ENCODE measurements around the gene PAFAH1B2. TPM values are rescaled to one million over a fixed set of nuclear protein-coding genes. Genes with fewer than 3 reads are reported as not detected.

Gene PAFAH1B2
- total and polyA plus RNA-seq, 2 experiments from 2014 or later: 25.8 to 58.7 TPM

DNA sequence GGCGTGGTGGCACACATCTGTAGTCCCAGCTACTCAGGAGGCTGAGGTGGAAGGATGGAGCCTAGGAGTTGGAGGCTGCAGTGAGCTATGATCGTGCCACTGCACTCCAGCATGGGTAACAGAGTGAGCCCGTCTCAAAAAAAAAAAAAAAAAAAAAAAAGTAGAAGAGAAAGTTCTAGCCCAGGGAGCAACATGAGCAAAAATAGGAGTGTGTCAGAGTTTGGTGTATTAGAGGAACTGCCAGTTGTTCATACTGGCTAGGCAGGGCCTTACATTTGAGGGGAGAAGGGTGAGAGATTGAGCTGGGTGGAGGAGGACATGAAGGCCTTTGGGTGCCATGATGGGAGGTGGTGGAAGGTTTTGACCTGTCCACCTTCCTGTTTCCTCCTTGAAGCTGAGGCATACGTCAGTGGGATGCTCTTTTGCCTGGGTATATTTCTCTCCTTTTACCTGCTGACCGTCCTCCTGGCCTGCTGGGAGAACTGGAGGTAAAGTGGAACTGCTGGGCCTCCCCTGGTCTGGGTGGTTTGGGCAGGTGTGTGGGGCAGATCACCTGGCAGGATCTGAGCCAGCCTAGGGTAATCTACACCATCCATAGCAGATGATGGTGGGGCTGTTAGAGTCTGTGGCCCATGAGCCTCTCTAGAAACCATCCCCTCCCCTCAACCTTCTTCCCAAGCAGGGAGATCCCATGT is 41.8 kb downstream of the PAFAH1B2 start:
- Histone ChIP-seq H3K9me3 (ENCODE audit: low read depth) (no peaks in the 10 kb centered on the region), H3K36me3 (peaks cover 15% of the 10 kb centered on the region), H3K4me3 (no peak overlapping the region), H3K4me1 (ENCODE audit: low read depth) (no peaks in the 10 kb centered on the region), H3K27me3 (no peaks in the 10 kb centered on the region), H3K27ac (no peak overlapping the region)
- no peak for DNase-seq (ENCODE audit: low read depth in 1 of 2, low spot score in 1 of 2)
- TF ChIP-seq, protein P1, sequence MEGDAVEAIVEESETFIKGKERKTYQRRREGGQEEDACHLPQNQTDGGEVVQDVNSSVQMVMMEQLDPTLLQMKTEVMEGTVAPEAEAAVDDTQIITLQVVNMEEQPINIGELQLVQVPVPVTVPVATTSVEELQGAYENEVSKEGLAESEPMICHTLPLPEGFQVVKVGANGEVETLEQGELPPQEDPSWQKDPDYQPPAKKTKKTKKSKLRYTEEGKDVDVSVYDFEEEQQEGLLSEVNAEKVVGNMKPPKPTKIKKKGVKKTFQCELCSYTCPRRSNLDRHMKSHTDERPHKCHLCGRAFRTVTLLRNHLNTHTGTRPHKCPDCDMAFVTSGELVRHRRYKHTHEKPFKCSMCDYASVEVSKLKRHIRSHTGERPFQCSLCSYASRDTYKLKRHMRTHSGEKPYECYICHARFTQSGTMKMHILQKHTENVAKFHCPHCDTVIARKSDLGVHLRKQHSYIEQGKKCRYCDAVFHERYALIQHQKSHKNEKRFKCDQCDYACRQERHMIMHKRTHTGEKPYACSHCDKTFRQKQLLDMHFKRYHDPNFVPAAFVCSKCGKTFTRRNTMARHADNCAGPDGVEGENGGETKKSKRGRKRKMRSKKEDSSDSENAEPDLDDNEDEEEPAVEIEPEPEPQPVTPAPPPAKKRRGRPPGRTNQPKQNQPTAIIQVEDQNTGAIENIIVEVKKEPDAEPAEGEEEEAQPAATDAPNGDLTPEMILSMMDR (IDR thresholded peaks at IDR 0.05; ENCODE audit: low read depth, low read length): no peak

DNA sequence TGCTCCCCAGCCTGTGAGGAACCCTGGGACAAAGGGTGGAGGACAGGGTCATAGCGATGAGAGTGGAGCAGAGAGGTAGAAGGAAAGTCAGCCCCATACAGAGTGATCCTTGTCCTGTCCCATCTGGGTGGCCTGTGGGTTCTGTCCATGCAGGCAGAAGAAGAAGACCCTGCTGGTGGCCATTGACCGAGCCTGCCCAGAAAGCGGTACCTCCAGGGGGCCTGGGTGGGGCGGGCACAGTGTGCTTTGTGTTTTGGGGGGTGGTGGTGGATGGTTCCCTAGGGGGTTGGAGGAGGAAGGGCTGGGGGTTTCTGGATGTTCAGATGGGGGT is 42.3 kb downstream of the PAFAH1B2 start:
- DNase-seq (ENCODE audit: low read depth in 1 of 2, low spot score in 1 of 2): no peak
- H3K4me1 ChIP-seq (ENCODE audit: low read depth): no peaks in the 10 kb centered on the region
- TF ChIP-seq, protein P1 (IDR thresholded peaks at IDR 0.05; ENCODE audit: low read depth, low read length): no peak
- H3K9me3 ChIP-seq (ENCODE audit: low read depth): no peaks in the 10 kb centered on the region
- H3K4me3 ChIP-seq: no peak overlapping the region
- no peak overlapping the region for H3K27ac ChIP-seq
- no peaks in the 10 kb centered on the region for H3K27me3 ChIP-seq
- H3K36me3 ChIP-seq: peaks cover 15% of the 10 kb centered on the region

DNA sequence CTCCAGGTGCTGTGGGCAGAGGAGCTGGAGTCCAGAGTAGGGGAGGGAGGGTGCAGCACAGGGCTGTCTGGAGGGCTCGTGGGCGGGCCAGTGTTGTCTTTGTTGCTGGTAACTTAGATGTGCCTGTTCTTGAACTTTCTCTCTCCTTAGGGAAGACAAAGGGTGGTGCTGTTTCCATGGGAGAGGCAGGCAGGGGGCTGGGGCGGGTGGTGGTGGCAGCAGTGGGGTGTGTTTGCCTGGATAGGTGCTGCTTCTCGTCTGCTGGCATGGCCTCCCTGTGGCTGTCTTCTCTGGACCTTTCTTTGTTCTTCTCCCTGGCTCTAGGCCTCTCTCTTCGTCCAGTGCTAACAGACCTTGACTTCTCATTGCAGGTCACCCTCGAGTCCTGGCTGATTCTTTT is 42.9 kb downstream of the PAFAH1B2 start:
- no peak overlapping the region for H3K27ac ChIP-seq
- peaks cover 15% of the 10 kb centered on the region for H3K36me3 ChIP-seq
- no peak for DNase-seq (ENCODE audit: low read depth in 1 of 2, low spot score in 1 of 2)
- H3K4me3 ChIP-seq: no peak overlapping the region
- H3K9me3 ChIP-seq (ENCODE audit: low read depth): no peaks in the 10 kb centered on the region
- no peaks in the 10 kb centered on the region for H3K27me3 ChIP-seq
- TF ChIP-seq, protein P1 (IDR thresholded peaks at IDR 0.05; ENCODE audit: low read depth, low read length): no peak
- H3K4me1 ChIP-seq (ENCODE audit: low read depth): no peaks in the 10 kb centered on the region

DNA sequence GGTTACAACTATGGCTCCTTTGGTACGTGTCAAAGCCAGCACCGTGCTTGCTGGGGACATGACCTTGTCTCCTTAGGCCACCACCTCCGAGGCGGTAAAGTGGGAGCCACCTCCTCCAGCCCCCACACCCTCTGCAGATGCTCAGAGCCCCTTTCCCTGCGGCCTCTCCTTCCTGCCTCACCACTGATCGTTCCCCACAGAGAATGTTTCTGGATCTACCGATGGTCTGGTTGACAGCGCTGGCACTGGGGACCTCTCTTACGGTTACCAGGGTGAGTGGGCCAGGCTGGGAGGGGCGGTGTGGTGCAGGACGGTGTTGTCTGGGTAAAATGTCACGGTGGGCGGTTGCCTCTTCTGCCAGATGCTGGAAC is 43.3 kb downstream of the PAFAH1B2 start:
- peaks cover 15% of the 10 kb centered on the region for H3K36me3 ChIP-seq
- H3K4me3 ChIP-seq: no peak overlapping the region
- TF ChIP-seq, protein P1 (IDR thresholded peaks at IDR 0.05; ENCODE audit: low read depth, low read length): no peak
- H3K9me3 ChIP-seq (ENCODE audit: low read depth): no peaks in the 10 kb centered on the region
- no peaks in the 10 kb centered on the region for H3K4me1 ChIP-seq (ENCODE audit: low read depth)
- no peak overlapping the region for H3K27ac ChIP-seq
- no peak for DNase-seq (ENCODE audit: low read depth in 1 of 2, low spot score in 1 of 2)
- no peaks in the 10 kb centered on the region for H3K27me3 ChIP-seq

DNA sequence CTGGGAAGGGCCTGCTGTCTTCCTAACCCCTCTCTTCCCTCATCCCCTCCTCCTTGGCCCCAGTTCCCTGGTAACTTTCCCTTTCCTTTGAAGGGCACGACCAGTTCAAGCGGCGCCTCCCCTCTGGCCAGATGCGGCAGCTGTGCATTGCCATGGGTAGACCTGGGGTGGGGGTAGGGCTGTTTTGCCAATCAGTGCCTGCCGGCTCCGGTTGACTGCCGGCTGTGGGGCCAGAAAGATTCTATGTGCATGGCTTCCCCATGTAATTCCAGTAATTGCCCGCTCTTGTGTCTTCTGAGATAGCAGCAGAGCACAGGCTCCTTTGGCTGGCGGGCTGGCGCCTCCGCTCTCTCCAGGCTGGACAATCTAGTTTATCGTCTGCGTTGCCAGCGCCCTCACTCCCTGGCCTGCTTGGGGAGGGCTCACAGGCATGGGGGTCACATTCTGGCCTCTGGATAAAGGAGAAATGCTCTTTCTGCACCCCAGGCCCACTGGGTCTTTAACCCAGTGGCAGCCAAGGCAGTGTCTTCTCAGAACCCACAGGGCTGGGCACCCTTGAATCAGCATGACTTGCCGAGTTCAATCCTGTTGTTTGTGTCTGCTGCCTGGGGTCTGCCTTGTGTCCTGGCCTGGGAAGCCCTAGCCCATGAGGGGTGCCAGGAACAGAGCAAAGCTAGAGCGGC is 43.9 kb downstream of the PAFAH1B2 start:
- Histone ChIP-seq H3K27ac (no peak overlapping the region), H3K9me3 (ENCODE audit: low read depth) (no peaks in the 10 kb centered on the region), H3K4me3 (no peak overlapping the region), H3K4me1 (ENCODE audit: low read depth) (no peaks in the 10 kb centered on the region), H3K36me3 (peaks cover 15% of the 10 kb centered on the region), H3K27me3 (no peaks in the 10 kb centered on the region)
- no peak for DNase-seq (ENCODE audit: low read depth in 1 of 2, low spot score in 1 of 2)
- TF ChIP-seq, protein P1 (IDR thresholded peaks at IDR 0.05; ENCODE audit: low read depth, low read length): no peak

Measured in cardiac muscle cell (in vitro differentiated cells and primary cell).